HepG2 (cell line): ENCODE results near the gene SAC3D1. TPM values are rescaled to one million over a fixed set of nuclear protein-coding genes. Genes with fewer than 3 reads are reported as not detected.

Experiments
- AHR ChIP-seq: IDR thresholded peaks from 2 replicates; pipeline ENCODE4 v1.6.1; 2018; ENCODE audit warnings: missing genetic modification reagents, missing compliant biosample characterization
- HNRNPL ChIP-seq: fragments of 200-400 bp; formaldehyde crosslinking; IDR thresholded peaks from 2 replicates; pipeline ENCODE4 v1.6.1; 2017; ENCODE audit warnings: mild to moderate bottlenecking, low read depth, low read length
- IKZF4 ChIP-seq: sonication (generic); formaldehyde crosslinking; IDR thresholded peaks from 2 replicates; pipeline ENCODE4 v1.5.1; 2020; ENCODE audit warnings: borderline replicate concordance, mild to moderate bottlenecking, low read depth, missing genetic modification reagents; ENCODE audit errors: not compliant biosample characterization
- MEIS1 ChIP-seq: sonication (generic); formaldehyde crosslinking; IDR thresholded peaks from 2 replicates; pipeline ENCODE4 v1.9.0; 2021; ENCODE audit warnings: mild to moderate bottlenecking, missing genetic modification reagents, moderate library complexity, borderline replicate concordance
- SIN3A ChIP-seq: IDR thresholded peaks from 2 replicates; pipeline ENCODE4 v1.6.1; 2011; ENCODE audit warnings: low read depth, mild to moderate bottlenecking, control low read depth, low read length, borderline replicate concordance
- ZEB1 ChIP-seq: IDR thresholded peaks from 2 replicates; pipeline ENCODE4 v1.6.1; 2012; ENCODE audit warnings: mild to moderate bottlenecking, low read depth, inconsistent platforms; ENCODE audit not compliant: insufficient replicate concordance
- ZKSCAN5 ChIP-seq: sonication (generic); formaldehyde crosslinking; IDR thresholded peaks from 2 replicates; pipeline ENCODE4 v1.5.1; 2020; ENCODE audit warnings: mild to moderate bottlenecking, missing genetic modification reagents
- ZNF263 ChIP-seq: sonication (generic); formaldehyde crosslinking; IDR thresholded peaks from 2 replicates; pipeline ENCODE4 v1.4.0; 2020; ENCODE audit warnings: missing genetic modification reagents
- ZNF350 ChIP-seq: sonication (generic); formaldehyde crosslinking; IDR thresholded peaks from 2 replicates; pipeline ENCODE4 v1.4.0; 2020; ENCODE audit warnings: mild to moderate bottlenecking, low read depth, missing genetic modification reagents, borderline replicate concordance
- ZNF672 ChIP-seq: sonication (generic); formaldehyde crosslinking; IDR thresholded peaks from 2 replicates; pipeline ENCODE4 v1.8.1; 2022; ENCODE audit warnings: missing genetic modification reagents
- ZSCAN31 ChIP-seq: sonication (generic); formaldehyde crosslinking; IDR thresholded peaks from 2 replicates; pipeline ENCODE4 v1.5.0; 2020; ENCODE audit warnings: low read depth, mild to moderate bottlenecking, missing genetic modification reagents
- polyA plus RNA-seq, 8 experiments: library from polyadenylated mRNA; depleted of rRNA in 3 of 8; stranded (reverse) in 7 of 8; unstranded in 1 of 8; fragments of >200 nt; fragmentation: Illumina TruSeq in 4 of 8; extraction: Trizol in 4 of 8; gene quantifications; 2 replicates each; pipeline versions ENCODE4 v1.2.1 to v1.2.3, GENCODE V29; 2011 to 2016; ENCODE audit warnings: low read depth in 4 of 8, missing spikeins in 1 of 8, mixed read lengths in 1 of 8; ENCODE audit not compliant: insufficient read depth in 1 of 8
- total RNA-seq, 5 experiments: library from RNA; depleted of rRNA; stranded (reverse); fragments of >200 nt; fragmentation: Illumina TruSeq; extraction: Trizol; gene quantifications; 2 replicates each; pipeline ENCODE4 v1.2.3, GENCODE V29; 2016; ENCODE audit warnings: low read depth in 1 of 5
- TF ChIP-seq, protein P1 (sequence below): sonication (generic); formaldehyde crosslinking; IDR thresholded peaks from 2 replicates; pipeline ENCODE4 v1.5.1; 2020; ENCODE audit warnings: missing genetic modification reagents, mild to moderate bottlenecking, borderline replicate concordance
- TF ChIP-seq, protein P2 (sequence below): sonication (generic); formaldehyde crosslinking; IDR thresholded peaks from 2 replicates; pipeline ENCODE4 v1.4.0; 2020; ENCODE audit warnings: missing genetic modification reagents, borderline replicate concordance
- TF ChIP-seq, protein P3 (sequence below): IDR thresholded peaks from 2 replicates; pipeline ENCODE4 v1.6.1; 2016; ENCODE audit warnings: missing compliant biosample characterization, missing genetic modification reagents, borderline replicate concordance
- TF ChIP-seq, protein P4 (sequence below): sonication (generic); formaldehyde crosslinking; IDR thresholded peaks from 2 replicates; pipeline ENCODE4 v1.5.0; 2020; ENCODE audit warnings: missing genetic modification reagents
- TF ChIP-seq, protein P5 (sequence below): sonication (generic); formaldehyde crosslinking; IDR thresholded peaks from 2 replicates; pipeline ENCODE4 v1.5.1; 2020; ENCODE audit warnings: mild to moderate bottlenecking, missing genetic modification reagents, moderate library complexity
- TF ChIP-seq, protein P6 (sequence below): sonication (generic); formaldehyde crosslinking; IDR thresholded peaks from 2 replicates; pipeline ENCODE4 v1.5.0; 2020; ENCODE audit warnings: mild to moderate bottlenecking, missing genetic modification reagents, borderline replicate concordance

The SAC3D1 gene
- total and polyA plus RNA-seq, 2 of the 13 experiments (the other 11 are each of a cell fraction or from before 2014, with no cell fraction given) = 7.4 to 36.3 TPM

DNA sequence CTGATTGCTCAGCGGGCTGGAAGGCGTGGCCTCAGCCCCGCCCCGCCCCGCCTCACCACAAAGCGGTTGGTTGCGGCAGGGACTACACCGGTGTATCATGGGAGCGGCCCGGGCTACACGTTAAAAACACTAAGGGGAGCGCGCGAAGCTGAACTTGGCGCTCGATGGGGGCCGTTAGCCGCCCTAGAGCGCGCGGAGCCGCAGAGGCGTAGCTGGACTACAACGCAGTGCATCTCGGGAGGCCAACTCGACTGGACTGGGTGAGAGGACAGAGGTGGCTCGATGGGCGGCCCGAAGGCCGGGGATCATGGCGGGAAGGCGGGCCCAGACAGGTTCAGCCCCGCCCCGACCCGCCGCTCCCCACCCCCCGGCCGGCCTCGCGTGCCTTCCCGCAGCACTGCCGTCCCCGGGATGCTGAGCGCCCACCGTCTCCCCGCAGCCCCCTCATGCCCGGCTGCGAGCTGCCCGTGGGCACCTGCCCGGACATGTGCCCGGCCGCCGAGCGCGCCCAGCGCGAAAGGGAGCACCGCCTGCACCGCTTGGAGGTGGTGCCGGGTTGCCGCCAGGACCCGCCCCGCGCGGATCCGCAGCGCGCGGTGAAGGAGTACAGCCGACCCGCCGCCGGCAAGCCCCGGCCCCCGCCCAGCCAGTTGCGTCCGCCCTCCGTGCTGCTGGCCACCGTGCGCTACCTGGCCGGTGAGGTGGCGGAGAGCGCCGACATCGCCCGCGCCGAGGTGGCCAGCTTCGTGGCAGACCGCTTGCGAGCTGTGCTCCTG lies at the start of gene SAC3D1 (continued):
- TF ChIP-seq ZNF672 (CRISPR knock-in tag) (0 out of 2 replicates have a peak, but pooled peaks have one; percentile 43), ZEB1 (no peak), AHR (CRISPR knock-in tag) (no peak), IKZF4 (CRISPR knock-in tag) (peak; percentile 92), ZNF263 (peak; percentile 92), ZKSCAN5 (CRISPR knock-in tag) (no peak), SIN3A (0 out of 2 replicates have a peak, but pooled peaks have one; percentile 41), ZSCAN31 (CRISPR knock-in tag) (no peak; the same call in 1 of the 2 replicates), HNRNPL (no peak), ZNF350 (CRISPR knock-in tag) (peak; percentile 61; the same call in 1 of the 2 replicates), MEIS1 (CRISPR knock-in tag) (0 out of 2 replicates have a peak, but pooled peaks have one; percentile 11)
- TF ChIP-seq, protein P1, sequence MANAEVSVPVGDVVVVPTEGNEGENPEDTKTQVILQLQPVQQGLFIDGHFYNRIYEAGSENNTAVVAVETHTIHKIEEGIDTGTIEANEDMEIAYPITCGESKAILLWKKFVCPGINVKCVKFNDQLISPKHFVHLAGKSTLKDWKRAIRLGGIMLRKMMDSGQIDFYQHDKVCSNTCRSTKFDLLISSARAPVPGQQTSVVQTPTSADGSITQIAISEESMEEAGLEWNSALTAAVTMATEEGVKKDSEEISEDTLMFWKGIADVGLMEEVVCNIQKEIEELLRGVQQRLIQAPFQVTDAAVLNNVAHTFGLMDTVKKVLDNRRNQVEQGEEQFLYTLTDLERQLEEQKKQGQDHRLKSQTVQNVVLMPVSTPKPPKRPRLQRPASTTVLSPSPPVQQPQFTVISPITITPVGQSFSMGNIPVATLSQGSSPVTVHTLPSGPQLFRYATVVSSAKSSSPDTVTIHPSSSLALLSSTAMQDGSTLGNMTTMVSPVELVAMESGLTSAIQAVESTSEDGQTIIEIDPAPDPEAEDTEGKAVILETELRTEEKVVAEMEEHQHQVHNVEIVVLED (CRISPR knock-in tag) = peak; percentile 88
- TF ChIP-seq, protein P2, sequence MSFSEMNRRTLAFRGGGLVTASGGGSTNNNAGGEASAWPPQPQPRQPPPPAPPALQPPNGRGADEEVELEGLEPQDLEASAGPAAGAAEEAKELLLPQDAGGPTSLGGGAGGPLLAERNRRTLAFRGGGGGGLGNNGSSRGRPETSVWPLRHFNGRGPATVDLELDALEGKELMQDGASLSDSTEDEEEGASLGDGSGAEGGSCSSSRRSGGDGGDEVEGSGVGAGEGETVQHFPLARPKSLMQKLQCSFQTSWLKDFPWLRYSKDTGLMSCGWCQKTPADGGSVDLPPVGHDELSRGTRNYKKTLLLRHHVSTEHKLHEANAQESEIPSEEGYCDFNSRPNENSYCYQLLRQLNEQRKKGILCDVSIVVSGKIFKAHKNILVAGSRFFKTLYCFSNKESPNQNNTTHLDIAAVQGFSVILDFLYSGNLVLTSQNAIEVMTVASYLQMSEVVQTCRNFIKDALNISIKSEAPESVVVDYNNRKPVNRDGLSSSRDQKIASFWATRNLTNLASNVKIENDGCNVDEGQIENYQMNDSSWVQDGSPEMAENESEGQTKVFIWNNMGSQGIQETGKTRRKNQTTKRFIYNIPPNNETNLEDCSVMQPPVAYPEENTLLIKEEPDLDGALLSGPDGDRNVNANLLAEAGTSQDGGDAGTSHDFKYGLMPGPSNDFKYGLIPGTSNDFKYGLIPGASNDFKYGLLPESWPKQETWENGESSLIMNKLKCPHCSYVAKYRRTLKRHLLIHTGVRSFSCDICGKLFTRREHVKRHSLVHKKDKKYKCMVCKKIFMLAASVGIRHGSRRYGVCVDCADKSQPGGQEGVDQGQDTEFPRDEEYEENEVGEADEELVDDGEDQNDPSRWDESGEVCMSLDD (CRISPR knock-in tag) = no peak
- TF ChIP-seq, protein P3, sequence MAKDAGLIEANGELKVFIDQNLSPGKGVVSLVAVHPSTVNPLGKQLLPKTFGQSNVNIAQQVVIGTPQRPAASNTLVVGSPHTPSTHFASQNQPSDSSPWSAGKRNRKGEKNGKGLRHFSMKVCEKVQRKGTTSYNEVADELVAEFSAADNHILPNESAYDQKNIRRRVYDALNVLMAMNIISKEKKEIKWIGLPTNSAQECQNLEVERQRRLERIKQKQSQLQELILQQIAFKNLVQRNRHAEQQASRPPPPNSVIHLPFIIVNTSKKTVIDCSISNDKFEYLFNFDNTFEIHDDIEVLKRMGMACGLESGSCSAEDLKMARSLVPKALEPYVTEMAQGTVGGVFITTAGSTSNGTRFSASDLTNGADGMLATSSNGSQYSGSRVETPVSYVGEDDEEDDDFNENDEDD (CRISPR knock-in tag) = peak; percentile 96
- TF ChIP-seq, protein P4, sequence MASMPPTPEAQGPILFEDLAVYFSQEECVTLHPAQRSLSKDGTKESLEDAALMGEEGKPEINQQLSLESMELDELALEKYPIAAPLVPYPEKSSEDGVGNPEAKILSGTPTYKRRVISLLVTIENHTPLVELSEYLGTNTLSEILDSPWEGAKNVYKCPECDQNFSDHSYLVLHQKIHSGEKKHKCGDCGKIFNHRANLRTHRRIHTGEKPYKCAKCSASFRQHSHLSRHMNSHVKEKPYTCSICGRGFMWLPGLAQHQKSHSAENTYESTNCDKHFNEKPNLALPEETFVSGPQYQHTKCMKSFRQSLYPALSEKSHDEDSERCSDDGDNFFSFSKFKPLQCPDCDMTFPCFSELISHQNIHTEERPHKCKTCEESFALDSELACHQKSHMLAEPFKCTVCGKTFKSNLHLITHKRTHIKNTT = no peak
- TF ChIP-seq, protein P5, sequence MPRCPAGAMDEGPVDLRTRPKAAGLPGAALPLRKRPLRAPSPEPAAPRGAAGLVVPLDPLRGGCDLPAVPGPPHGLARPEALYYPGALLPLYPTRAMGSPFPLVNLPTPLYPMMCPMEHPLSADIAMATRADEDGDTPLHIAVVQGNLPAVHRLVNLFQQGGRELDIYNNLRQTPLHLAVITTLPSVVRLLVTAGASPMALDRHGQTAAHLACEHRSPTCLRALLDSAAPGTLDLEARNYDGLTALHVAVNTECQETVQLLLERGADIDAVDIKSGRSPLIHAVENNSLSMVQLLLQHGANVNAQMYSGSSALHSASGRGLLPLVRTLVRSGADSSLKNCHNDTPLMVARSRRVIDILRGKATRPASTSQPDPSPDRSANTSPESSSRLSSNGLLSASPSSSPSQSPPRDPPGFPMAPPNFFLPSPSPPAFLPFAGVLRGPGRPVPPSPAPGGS (CRISPR knock-in tag) = peak; percentile 68
- TF ChIP-seq, protein P6, sequence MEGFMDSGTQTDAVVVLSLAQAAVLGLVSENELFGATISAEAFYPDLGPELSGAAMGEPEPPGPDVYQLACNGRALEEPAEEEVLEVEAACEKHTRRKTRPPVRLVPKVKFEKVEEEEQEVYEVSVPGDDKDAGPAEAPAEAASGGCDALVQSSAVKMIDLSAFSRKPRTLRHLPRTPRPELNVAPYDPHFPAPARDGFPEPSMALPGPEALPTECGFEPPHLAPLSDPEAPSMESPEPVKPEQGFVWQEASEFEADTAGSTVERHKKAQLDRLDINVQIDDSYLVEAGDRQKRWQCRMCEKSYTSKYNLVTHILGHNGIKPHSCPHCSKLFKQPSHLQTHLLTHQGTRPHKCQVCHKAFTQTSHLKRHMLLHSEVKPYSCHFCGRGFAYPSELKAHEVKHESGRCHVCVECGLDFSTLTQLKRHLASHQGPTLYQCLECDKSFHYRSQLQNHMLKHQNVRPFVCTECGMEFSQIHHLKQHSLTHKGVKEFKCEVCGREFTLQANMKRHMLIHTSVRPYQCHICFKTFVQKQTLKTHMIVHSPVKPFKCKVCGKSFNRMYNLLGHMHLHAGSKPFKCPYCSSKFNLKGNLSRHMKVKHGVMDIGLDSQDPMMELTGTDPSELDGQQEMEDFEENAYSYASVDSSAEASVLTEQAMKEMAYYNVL (CRISPR knock-in tag) = peak; percentile 44; the same call in 1 of the 2 replicates
